GM23248 (cell line): ENCODE results near the gene TENT5A.

ENCODE experiments used
- EZH2 ChIP-seq: fragments of 200-600 bp; sonication (generic); IDR thresholded peaks from 2 replicates; pipeline ENCODE4 v1.6.1; 2018; ENCODE audit warnings: antibody characterized with exemption, mild to moderate bottlenecking; ENCODE audit not compliant: insufficient read depth, poor library complexity, severe bottlenecking
- EZH2phosphoT487 ChIP-seq: fragments of 200-600 bp; sonication (generic); IDR thresholded peaks from 2 replicates; pipeline ENCODE4 v1.6.1; 2018; ENCODE audit warnings: antibody characterized with exemption, moderate library complexity, mild to moderate bottlenecking, low read depth; ENCODE audit not compliant: insufficient read depth

DNA sequence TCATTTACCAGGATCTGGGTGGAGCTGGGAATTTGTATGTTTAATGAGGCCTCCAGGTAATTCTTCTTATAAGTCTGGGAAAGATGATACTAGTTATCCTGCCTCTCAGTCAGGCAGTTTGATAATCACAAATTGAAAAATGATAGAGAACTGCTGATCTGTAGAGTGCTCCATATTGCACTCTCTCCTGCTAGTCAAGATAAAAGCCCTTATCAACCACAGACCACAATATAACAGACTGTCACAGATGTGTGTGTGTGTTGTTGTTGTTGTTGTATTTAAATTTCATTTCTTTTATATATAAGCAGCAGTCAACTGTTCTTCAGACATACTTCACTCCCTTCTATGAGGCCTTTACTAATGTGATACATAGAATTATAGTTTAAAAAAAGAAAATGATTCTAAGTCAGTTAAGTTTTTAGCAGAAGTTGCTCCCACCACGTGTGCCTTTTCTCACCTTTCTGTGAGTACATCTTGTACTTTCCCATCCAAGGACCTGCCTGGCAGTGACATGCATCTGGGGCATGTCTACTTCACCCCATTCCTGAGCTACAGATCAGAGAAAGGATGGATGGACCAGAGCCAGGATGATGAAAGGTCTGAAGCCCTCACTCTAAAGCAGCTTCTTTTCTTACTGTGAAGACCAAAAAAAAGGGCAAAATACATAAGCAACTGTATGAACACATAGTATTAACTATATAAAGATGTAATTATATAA, 29.8 kb downstream of the TENT5A start:
- TF ChIP-seq EZH2 (no peak), EZH2phosphoT487 (no peak)
